IgD-negative memory B cell (primary cell): ENCODE measurements around the gene LYPLA2. TPM values are rescaled to one million over a fixed set of nuclear protein-coding genes. Genes with fewer than 3 reads are reported as not detected.
"Not testable (repeated sequence)": the region's sequence is repeated elsewhere in the genome, so short reads cannot be mapped to it uniquely, and the experiment has no call there.

Experiments used
- H3K27ac Mint-ChIP-seq, 3 donors: one replicate each; pipeline ENCODE4 v1.8.0; 2020 to 2022; ENCODE audit warnings: mild to moderate bottlenecking in 3 of 3, mixed read lengths in 3 of 3, moderate library complexity in 1 of 3
- H3K27me3 Mint-ChIP-seq: one replicate; pipeline ENCODE4 v1.8.0; 2021; ENCODE audit warnings: mixed read lengths
- H3K36me3 Mint-ChIP-seq: one replicate; pipeline ENCODE4 v1.8.0; 2020; ENCODE audit warnings: mild to moderate bottlenecking, mixed read lengths
- H3K4me1 Mint-ChIP-seq, 3 donors: one replicate each; pipeline ENCODE4 v1.8.0; 2020 to 2022; ENCODE audit warnings: mixed read lengths in 3 of 3, mild to moderate bottlenecking in 1 of 3
- H3K4me3 Mint-ChIP-seq, 4 donors: one replicate each; pipeline ENCODE4 v1.8.0; 2020 to 2022; ENCODE audit warnings: mild to moderate bottlenecking in 4 of 4, mixed read lengths in 4 of 4, moderate library complexity in 3 of 4
- H3K9me3 Mint-ChIP-seq, 3 donors: one replicate each; pipeline ENCODE4 v1.8.0; 2020 to 2021; ENCODE audit warnings: mixed read lengths in 3 of 3, mild to moderate bottlenecking in 1 of 3
- polyA plus RNA-seq: library from polyadenylated mRNA; unstranded; fragments of 300-500 nt; fragmentation: Illumina TruSeq; gene quantifications from one replicate; pipeline ENCODE4 v1.2.3, GENCODE V29; 2021

Gene LYPLA2
- polyA plus RNA-seq, 1 donor from 2014 or later = 96.5 TPM

DNA sequence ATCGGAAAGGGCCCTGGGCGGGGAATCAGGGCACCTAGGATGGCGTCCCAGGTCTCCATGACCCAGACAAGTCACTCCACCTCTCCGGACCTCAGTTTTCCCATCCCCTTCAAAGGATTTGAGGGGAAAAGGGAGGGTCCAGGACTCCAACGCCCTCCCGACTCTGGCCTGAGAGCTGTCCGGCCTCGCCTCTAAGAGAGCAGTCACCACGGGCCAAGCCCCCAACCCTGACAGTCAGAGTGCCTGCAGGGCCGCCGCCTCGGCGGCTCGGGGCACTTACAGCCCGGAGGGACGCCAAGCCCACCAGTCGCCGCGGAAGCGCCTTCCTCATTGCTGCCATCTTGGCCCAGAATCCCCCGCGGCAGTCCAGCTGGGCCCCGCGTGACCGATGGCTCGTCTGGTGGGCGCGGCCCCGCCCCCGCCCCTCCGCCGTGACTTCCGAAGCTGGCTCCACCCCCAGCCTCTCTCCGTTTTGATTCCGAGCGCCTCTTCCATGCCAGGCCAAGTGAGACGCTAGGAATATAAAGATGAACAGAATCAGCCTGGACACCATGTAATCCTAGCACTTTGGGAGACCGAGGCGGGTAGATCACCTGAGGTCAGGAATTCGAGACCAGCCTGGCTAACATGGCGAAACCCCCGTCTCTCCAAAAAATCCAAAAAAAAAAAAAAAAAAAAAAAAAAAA is 34.3 kb downstream of the LYPLA2 start, which contains the start of gene HMGCL:
HMGCL (minus strand) TSS at position 354 of the 686 bp plus-strand sequence; CDS start at position 340, 14 bp downstream.
- Mint-ChIP-seq H3K36me3 (peaks cover 2% of the 10 kb centered on the region), H3K4me1 (peaks cover 11 to 20% (median 19%) of the 10 kb centered on the region in 3 donors), H3K4me3 (peak within 1 kb of the TSS; percentile 95 to 100 (median 98)), H3K27me3 (no peaks in the 10 kb centered on the region), H3K9me3 (no peaks in the 10 kb centered on the region), H3K27ac (peak within 1 kb of the TSS; percentile 70 to 98 (median 98))

DNA sequence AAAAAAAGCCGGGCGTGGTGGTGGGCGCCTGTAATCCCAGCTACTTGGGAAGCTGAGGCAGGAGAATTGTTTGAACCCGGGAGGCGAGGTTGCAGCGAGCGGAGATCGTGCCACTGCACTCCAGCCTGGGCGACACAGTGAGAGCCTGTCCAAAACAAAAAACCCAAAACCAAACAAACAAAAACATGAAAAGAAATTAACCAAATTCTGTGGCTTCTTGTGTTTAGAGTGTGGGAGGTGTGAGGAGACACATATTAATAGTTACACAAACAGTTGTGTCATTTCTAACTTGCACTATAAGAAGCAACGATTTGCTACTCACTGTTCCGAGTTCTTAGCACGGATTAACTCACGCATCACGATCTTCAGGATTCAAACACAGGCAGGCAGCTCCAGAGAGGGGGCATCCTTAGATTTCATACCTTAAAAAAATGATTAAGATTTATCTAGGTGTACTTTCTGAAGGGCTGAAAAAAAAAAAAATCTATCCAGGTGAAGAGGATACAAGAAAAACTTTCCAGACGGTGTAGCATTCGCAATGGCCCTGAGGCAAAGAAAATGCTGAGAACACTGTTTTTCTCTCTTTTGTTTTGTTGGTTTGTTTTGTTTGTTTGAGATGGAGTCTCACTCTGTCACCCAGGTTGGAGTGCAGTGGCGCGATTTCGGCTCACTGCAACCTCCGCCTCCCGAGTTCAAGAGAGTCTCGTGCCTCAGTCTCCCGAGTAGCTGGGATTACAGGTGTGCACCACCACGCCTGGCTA is 35.0 kb downstream of the LYPLA2 start:
- H3K36me3 Mint-ChIP-seq = peaks cover 2% of the 10 kb centered on the region
- H3K27ac Mint-ChIP-seq = peak overlapping the region; percentile 70 to 98 (median 98)
- no peaks in the 10 kb centered on the region for H3K9me3 Mint-ChIP-seq
- no peaks in the 10 kb centered on the region for H3K27me3 Mint-ChIP-seq
- peak overlapping the region; percentile 95 to 100 (median 98) for H3K4me3 Mint-ChIP-seq
- peaks cover 11 to 20% (median 19%) of the 10 kb centered on the region in 3 donors for H3K4me1 Mint-ChIP-seq

DNA sequence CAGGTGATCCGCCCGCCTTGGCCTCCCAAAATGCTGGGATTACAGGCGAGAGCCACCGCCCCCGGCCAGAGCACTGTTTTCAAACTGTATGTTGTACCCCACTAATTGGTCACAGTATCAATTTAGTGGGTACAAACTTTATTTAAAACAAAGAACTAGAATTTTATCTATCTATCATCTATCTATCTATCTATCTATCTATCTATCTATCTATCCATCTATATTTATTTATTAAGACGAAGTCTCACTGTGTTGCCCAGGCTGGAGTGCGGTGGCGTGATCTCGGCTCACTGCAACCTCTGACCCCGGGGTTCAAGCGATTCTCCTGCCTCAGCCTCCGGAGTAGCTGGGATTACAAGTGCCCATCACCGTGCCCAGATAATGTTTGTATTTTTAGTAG is 35.6 kb downstream of the LYPLA2 start:
- H3K9me3 Mint-ChIP-seq, H3K27me3 Mint-ChIP-seq, H3K27ac Mint-ChIP-seq, H3K36me3 Mint-ChIP-seq: not testable (repeated sequence)
- Mint-ChIP-seq H3K4me1 (peaks cover 11 to 20% (median 16%) of the 10 kb centered on the region in 3 donors), H3K4me3 (peak overlapping the region in 3 of 4 donors; percentile 38 to 100 (median 98))

DNA sequence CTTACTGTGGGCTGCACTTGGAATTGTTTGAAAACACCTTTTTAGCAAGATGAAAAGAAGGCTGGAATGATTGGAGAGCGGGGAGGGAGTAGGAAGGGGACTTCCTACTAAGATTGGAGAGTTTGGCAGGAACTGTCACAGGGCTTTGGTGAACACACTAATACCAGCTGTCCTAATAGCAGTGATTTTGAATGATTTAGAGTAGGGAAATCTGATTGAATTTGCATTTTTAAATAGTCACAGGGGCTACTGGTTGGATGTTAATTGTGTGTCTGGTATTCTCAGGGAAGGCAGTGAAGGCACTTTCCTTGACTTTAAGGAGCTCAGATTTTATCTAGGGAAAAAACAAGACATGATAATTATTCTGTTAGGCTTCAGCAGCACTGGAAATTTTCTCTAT is 36.8 kb downstream of the LYPLA2 start:
- Mint-ChIP-seq H3K4me1 (peaks cover 11 to 20% (median 12%) of the 10 kb centered on the region in 3 donors), H3K27me3 (no peaks in the 10 kb centered on the region), H3K27ac (peak overlapping the region in 1 of 3 donors; percentile 5), H3K9me3 (no peaks in the 10 kb centered on the region), H3K4me3 (peak overlapping the region in 2 of 4 donors; percentile 21 to 39), H3K36me3 (peaks cover 2% of the 10 kb centered on the region)

DNA sequence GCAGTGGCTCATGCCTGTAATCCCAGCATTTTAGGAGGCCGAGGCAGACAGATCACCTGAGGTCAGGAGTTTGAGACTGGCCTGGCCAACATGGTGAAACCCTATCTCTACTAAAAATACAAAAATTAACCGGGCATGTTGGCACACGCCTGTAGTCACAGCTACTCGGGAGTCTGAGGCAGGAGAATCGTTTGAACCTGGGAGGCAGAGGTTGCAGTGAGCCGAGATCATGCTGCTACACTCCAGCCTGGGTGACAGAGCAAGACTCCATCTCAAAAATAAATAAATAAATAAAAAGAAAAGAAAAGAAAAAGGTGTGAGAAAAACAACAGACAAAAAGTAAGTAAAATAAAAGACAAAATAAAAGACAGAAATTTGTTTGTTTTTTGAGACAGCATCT is 43.2 kb downstream of the LYPLA2 start:
- H3K36me3 Mint-ChIP-seq, H3K4me3 Mint-ChIP-seq, H3K9me3 Mint-ChIP-seq, H3K27ac Mint-ChIP-seq, H3K27me3 Mint-ChIP-seq: not testable (repeated sequence)
- H3K4me1 Mint-ChIP-seq = peaks cover 5 to 12% (median 8%) of the 10 kb centered on the region in 3 donors

DNA sequence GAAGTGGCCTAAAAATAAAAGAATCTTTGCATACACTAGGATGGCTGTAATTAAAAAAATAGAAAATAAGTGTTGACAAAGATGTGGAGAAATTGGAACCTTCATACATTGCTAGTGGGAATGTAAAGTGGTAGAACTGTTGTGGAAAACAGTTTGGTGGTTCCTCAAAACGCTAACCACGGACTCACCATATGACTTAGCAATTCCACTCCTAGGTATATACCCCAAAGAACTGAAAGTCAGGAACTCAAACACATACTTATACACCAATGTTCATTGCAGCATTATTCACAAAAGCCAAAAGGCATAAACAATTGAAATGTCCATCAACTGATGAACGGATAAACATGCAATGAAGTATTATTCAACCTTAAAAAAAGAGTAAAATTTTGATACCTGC is 45.1 kb downstream of the LYPLA2 start:
- H3K27ac Mint-ChIP-seq = no peak overlapping the region
- no peaks in the 10 kb centered on the region for H3K36me3 Mint-ChIP-seq
- H3K9me3 Mint-ChIP-seq = no peaks in the 10 kb centered on the region
- H3K4me3 Mint-ChIP-seq = no peak overlapping the region
- peaks cover 2% of the 10 kb centered on the region for H3K27me3 Mint-ChIP-seq
- peaks cover 5 to 12% (median 8%) of the 10 kb centered on the region in 3 donors for H3K4me1 Mint-ChIP-seq

DNA sequence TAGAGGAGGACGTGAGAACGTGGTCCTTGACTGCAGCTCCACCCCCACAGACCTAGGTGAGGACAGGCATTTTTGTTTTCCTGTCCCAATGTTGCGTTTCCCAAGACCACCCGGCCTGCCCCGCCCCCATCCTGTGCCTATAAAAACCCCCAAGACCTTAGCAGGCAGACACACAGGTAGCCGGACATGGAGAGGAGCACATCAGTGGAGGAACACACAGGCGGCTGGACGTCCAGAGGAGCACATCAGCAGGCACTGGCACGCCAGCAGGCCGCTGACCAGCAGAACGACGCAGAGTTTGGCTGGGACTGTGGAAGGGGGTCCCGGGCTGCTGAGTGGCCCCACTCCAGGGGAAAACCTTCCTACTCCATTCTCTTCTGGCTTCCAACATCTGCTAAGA is 47.0 kb downstream of the LYPLA2 start:
- H3K27ac Mint-ChIP-seq = peak overlapping the region in 1 of 3 donors; percentile 1
- peak overlapping the region in 3 of 4 donors; percentile 23 to 86 (median 75) for H3K4me3 Mint-ChIP-seq
- peaks cover 5 to 12% (median 8%) of the 10 kb centered on the region in 3 donors for H3K4me1 Mint-ChIP-seq
- no peaks in the 10 kb centered on the region for H3K9me3 Mint-ChIP-seq
- H3K27me3 Mint-ChIP-seq = peaks cover 2% of the 10 kb centered on the region
- H3K36me3 Mint-ChIP-seq = peaks cover 3% of the 10 kb centered on the region

DNA sequence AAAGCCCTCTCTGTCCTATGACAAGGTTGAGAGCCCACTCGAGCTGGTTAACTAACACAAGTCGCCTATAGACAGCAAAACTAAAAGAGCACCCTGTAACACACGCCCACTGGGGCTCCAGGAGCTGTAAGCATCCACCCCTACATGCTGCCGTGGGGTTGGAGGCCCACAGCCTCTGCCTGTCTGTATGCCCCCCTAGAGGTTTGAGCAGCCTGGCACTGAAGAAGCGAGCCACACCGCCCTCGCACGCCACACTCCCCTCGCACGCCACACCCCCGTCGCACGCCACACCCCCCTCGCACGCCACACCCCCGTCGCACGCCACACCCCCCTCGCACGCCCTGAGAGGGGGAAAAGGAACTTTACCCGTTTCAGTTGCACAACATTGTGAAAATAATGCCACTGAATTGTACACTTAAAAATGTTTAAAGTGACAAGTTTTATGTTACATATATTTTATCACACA is 47.5 kb downstream of the LYPLA2 start:
- peaks cover 3% of the 10 kb centered on the region for H3K36me3 Mint-ChIP-seq
- peaks cover 5 to 12% (median 8%) of the 10 kb centered on the region in 3 donors for H3K4me1 Mint-ChIP-seq
- H3K27ac Mint-ChIP-seq = peak overlapping the region in 2 of 3 donors; percentile 1 to 63
- H3K4me3 Mint-ChIP-seq = peak overlapping the region; percentile 23 to 90 (median 80)
- H3K27me3 Mint-ChIP-seq = peaks cover 2% of the 10 kb centered on the region
- no peaks in the 10 kb centered on the region for H3K9me3 Mint-ChIP-seq

DNA sequence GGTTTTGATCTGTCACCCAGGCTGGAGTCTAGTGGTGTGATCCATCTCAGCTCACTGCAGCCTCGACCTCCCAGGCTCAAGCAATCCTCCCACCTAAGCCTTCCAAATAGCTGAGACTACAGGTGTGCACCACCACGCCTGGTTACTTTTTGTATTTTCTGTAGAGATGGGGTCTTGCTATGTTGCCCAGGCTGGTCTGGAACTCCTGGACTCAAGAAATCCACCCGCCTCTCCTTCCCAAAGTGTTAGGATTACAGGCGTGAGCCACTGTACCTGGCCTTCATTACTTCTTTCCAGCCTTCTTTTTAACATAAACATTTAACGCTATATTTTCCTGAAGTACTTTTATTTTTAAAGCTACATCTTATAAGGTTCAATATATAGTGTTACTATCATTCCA is 52.7 kb downstream of the LYPLA2 start:
- Mint-ChIP-seq H3K4me1 (peaks cover 0 to under 1% (median under 1%) of the 10 kb centered on the region in 3 donors), H3K9me3 (peaks cover 0 to 7% (median 0%) of the 10 kb centered on the region in 3 donors), H3K27me3 (no peaks in the 10 kb centered on the region), H3K36me3 (peaks cover 18% of the 10 kb centered on the region), H3K27ac (no peak overlapping the region), H3K4me3 (no peak overlapping the region)

Other genes with a start within 250 kb of the LYPLA2 start
- gene ID3, start 231.6 kb upstream of the LYPLA2 start, polyA plus RNA-seq = 74.0 TPM
- gene RPL11, start 99.3 kb upstream of the LYPLA2 start, polyA plus RNA-seq = 1,607 TPM
- 100 TPM for gene ELOA, start 47.7 kb upstream of the LYPLA2 start, polyA plus RNA-seq
- gene PITHD1, start 12.7 kb upstream of the LYPLA2 start, polyA plus RNA-seq = 73.6 TPM
- gene GALE, start 9.6 kb downstream of the LYPLA2 start, polyA plus RNA-seq = 8.0 TPM
- 28.3 TPM for gene HMGCL, start 34.3 kb downstream of the LYPLA2 start, polyA plus RNA-seq
- 14.7 TPM for gene FUCA1, start 77.1 kb downstream of the LYPLA2 start, polyA plus RNA-seq
- gene CNR2, start 122.2 kb downstream of the LYPLA2 start, polyA plus RNA-seq = 52.1 TPM
- gene PNRC2, start 168.7 kb downstream of the LYPLA2 start, polyA plus RNA-seq = 143 TPM
- gene SRSF10, start 189.2 kb downstream of the LYPLA2 start, polyA plus RNA-seq = 116 TPM